Caco-2 (cell line): ENCODE results near the gene LYG2. TPM values are rescaled to one million over a fixed set of nuclear protein-coding genes. Genes with fewer than 3 reads are reported as not detected.
"Not testable (repeated sequence)": the region's sequence is repeated elsewhere in the genome, so short reads cannot be mapped to it uniquely, and the experiment has no call there.

Experiments used
- BruUV-seq: library from RNA; stranded (reverse); fragments of 400-500 nt; replicated peaks from 2 replicates; lab custom pipeline; 2021; lab: Mats Ljungman, UMichigan
- CTCF ChIA-PET: fragments of 300-600 bp; sonication (Branson Sonifier 250); formaldehyde crosslinking; loops from one replicate; lab custom pipeline; 2022; ENCODE audit warnings: antibody characterized with exemption; lab: Charles Lee
- POLR2A ChIA-PET: fragments of 300-600 bp; sonication (Branson Sonifier 250); formaldehyde crosslinking; loops from one replicate; lab custom pipeline; 2022; ENCODE audit warnings: antibody characterized with exemption; lab: Charles Lee
- DNase-seq, 2 experiments: peaks; one replicate each; pipeline versions ENCODE4 v3.0.0 to v3.0.0-alpha.2; 2020 to 2022
- H3K27me3 ChIP-seq: replicated peaks from 2 replicates; pipeline ENCODE4 v1.6.0; 2011; ENCODE audit warnings: low read length; ENCODE audit not compliant: control insufficient read depth, insufficient read depth
- H3K36me3 ChIP-seq: 2 replicates; pipeline ENCODE4 v1.5.1; 2011; ENCODE audit warnings: low read length; ENCODE audit not compliant: control insufficient read depth, insufficient read depth
- H3K4me1 ChIP-seq: fragments of 250-450 bp; sonication (Bioruptor Pico); 2 replicates; pipeline ENCODE4 v1.5.1; 2020; ENCODE audit warnings: mild to moderate bottlenecking
- H3K4me3 ChIP-seq: 2 replicates; pipeline ENCODE4 v1.5.1; 2011; ENCODE audit warnings: low read depth, mild to moderate bottlenecking, control low read depth, low read length
- H3K9me3 ChIP-seq: fragments of 250-450 bp; sonication (Bioruptor Pico); 2 replicates; pipeline ENCODE4 v1.5.1; 2020; ENCODE audit warnings: mild to moderate bottlenecking, moderate library complexity
- H3K27ac Mint-ChIP-seq: one replicate; pipeline ENCODE4 v1.8.0; 2022; ENCODE audit warnings: mixed read lengths; ENCODE audit not compliant: unreplicated experiment
- H3K27me3 Mint-ChIP-seq: one replicate; pipeline ENCODE4 v1.8.0; 2022; ENCODE audit warnings: mixed read lengths; ENCODE audit not compliant: insufficient read depth, unreplicated experiment
- H3K36me3 Mint-ChIP-seq: one replicate; pipeline ENCODE4 v1.8.0; 2022; ENCODE audit warnings: mild to moderate bottlenecking, mixed read lengths; ENCODE audit not compliant: insufficient read depth, unreplicated experiment
- H3K4me1 Mint-ChIP-seq: one replicate; pipeline ENCODE4 v1.8.0; 2022; ENCODE audit warnings: low read depth, mixed read lengths; ENCODE audit not compliant: unreplicated experiment
- H3K4me3 Mint-ChIP-seq: one replicate; pipeline ENCODE4 v1.8.0; 2022; ENCODE audit warnings: mild to moderate bottlenecking, moderate library complexity, mixed read lengths; ENCODE audit not compliant: unreplicated experiment
- H3K9me3 Mint-ChIP-seq: one replicate; pipeline ENCODE4 v1.8.0; 2022; ENCODE audit warnings: mixed read lengths; ENCODE audit not compliant: unreplicated experiment
- CTCF ChIP-seq, 2 experiments: fragments of 200-600 bp in 1 of 2; IDR thresholded peaks; 1 replicate in 1 of 2; 2 replicates in 1 of 2; pipeline versions ENCODE4 v1.5.1 to v1.8.0; 2011 to 2022; ENCODE audit warnings: antibody characterized with exemption in 1 of 2, control low read depth in 1 of 2, inconsistent platforms in 1 of 2, low read depth in 1 of 2, low read length in 1 of 2, mild to moderate bottlenecking in 1 of 2, moderate library complexity in 1 of 2; ENCODE audit not compliant: insufficient read depth in 1 of 2, severe bottlenecking in 1 of 2, unreplicated experiment in 1 of 2
- intact Hi-C: fragments of 100-400 bp; cut with micrococcal nuclease; formaldehyde crosslinking; loops from one replicate; pipeline ENCODE4 v1.10.0; 2022; ENCODE audit not compliant: unreplicated experiment
- total RNA-seq: library from RNA; stranded (reverse); gene quantifications from 2 replicates; pipeline ENCODE4 v1.2.3, GENCODE V29; 2022

LYG2 gene
- total RNA-seq, 1 experiment from 2014 or later: not detected

GRCh38 chr2:99240431-99240830 lies 15.0 kb downstream of the LYG2 start:
- Histone ChIP-seq H3K4me1 (no peaks in the 10 kb centered on the region), H3K9me3 (no peaks in the 10 kb centered on the region), H3K36me3 (no peaks in the 10 kb centered on the region), H3K4me3 (no peak overlapping the region), H3K27me3 (no peaks in the 10 kb centered on the region)
- no peaks in the 10 kb centered on the region for H3K9me3 Mint-ChIP-seq
- ChIA-PET POLR2A (no interaction called here), CTCF (no interaction called here)
- H3K4me3 Mint-ChIP-seq: no peak overlapping the region
- BruUV-seq: no TSS peak
- H3K27ac Mint-ChIP-seq: no peak overlapping the region
- intact Hi-C loops: no loop called here
- DNase-seq: no peak
- H3K4me1 Mint-ChIP-seq: no peaks in the 10 kb centered on the region
- peaks cover 3% of the 10 kb centered on the region for H3K27me3 Mint-ChIP-seq
- no peaks in the 10 kb centered on the region for H3K36me3 Mint-ChIP-seq
- no peak for TF ChIP-seq CTCF (IDR thresholded peaks at IDR 0.05; ENCODE audit: insufficient read depth in 1 of 2, low read depth in 1 of 2, low read length in 1 of 2, severe bottlenecking in 1 of 2, unreplicated experiment in 1 of 2)

GRCh38 chr2:99238599-99238998 lies 16.9 kb downstream of the LYG2 start:
- ChIA-PET CTCF (no interaction called here), POLR2A (no interaction called here)
- DNase-seq: no peak
- Mint-ChIP-seq H3K36me3 (no peaks in the 10 kb centered on the region), H3K27ac (no peak overlapping the region), H3K4me3 (no peak overlapping the region), H3K9me3 (no peaks in the 10 kb centered on the region), H3K27me3 (peaks cover 3% of the 10 kb centered on the region), H3K4me1 (no peaks in the 10 kb centered on the region)
- Histone ChIP-seq H3K4me1 (no peaks in the 10 kb centered on the region), H3K27me3 (no peaks in the 10 kb centered on the region), H3K4me3 (no peak overlapping the region), H3K36me3 (no peaks in the 10 kb centered on the region), H3K9me3 (no peaks in the 10 kb centered on the region)
- TF ChIP-seq CTCF (IDR thresholded peaks at IDR 0.05; ENCODE audit: insufficient read depth in 1 of 2, low read depth in 1 of 2, low read length in 1 of 2, severe bottlenecking in 1 of 2, unreplicated experiment in 1 of 2): no peak
- intact Hi-C loops: no loop called here
- BruUV-seq: no TSS peak

- H3K36me3 Mint-ChIP-seq, H3K4me3 Mint-ChIP-seq, intact Hi-C loops, POLR2A ChIA-PET, DNase-seq, H3K27me3 ChIP-seq, H3K4me3 ChIP-seq, H3K4me1 Mint-ChIP-seq, H3K27me3 Mint-ChIP-seq, H3K4me1 ChIP-seq, CTCF ChIA-PET, H3K27ac Mint-ChIP-seq, H3K36me3 ChIP-seq, BruUV-seq, H3K9me3 Mint-ChIP-seq: not testable (repeated sequence)
- H3K9me3 ChIP-seq: peaks cover 15% of the 10 kb centered on the region; the same call in 1 of the 2 replicates
Observed at GRCh38 chr2:99233177-99233576, 22.3 kb downstream of the LYG2 start.
